ENCODE measurements around the gene DNAI7. TPM values are rescaled to one million over a fixed set of nuclear protein-coding genes. Genes with fewer than 3 reads are reported as not detected.

Gene DNAI7
- total RNA-seq, 1 experiment from 2014 or later = not detected

DNA sequence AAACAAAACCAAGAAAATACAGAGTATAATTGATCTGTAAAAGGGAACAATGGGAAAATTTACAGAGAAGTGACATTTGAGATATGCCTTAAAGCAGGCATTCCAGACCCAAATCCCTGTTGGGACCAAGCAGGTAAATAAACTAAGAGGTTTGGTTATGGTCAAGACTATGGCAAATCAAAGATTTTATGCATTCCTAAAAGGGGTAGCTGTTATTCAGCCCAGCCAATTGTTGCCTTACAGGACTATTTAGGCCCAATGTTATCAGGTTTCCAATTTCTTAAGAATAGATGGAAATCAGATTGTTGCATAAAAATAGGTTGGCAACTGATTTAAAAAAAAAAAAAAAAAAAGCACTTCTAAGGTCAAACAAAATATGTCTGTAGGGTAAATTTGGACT, 5.3 kb downstream of the DNAI7 start:
- no peaks in the 10 kb centered on the region for H3K27me3 ChIP-seq
- no peaks in the 10 kb centered on the region for H3K36me3 ChIP-seq
- H3K9me3 ChIP-seq = no peaks in the 10 kb centered on the region
- H3K4me3 ChIP-seq = no peak overlapping the region
- DNase-seq = no peak

DNA sequence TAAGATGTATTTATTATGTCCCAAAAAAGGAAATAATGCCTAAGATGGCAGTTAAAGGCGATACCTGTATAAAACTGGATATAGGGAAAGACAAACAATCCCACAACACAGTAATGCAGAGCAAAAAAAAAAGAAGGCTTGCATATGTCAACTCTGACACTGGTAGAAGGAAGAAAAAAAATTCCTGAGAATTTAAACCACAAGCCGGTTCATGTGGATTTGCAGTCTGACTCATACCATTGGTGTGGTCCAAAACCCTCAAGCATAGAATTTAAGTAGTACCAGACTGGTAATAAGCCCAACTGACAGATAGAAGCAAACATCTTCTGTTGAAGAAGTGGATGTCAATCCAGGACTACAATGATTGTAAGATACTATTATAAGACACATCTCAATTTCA, 7.2 kb downstream of the DNAI7 start:
- H3K27me3 ChIP-seq = no peaks in the 10 kb centered on the region

DNA sequence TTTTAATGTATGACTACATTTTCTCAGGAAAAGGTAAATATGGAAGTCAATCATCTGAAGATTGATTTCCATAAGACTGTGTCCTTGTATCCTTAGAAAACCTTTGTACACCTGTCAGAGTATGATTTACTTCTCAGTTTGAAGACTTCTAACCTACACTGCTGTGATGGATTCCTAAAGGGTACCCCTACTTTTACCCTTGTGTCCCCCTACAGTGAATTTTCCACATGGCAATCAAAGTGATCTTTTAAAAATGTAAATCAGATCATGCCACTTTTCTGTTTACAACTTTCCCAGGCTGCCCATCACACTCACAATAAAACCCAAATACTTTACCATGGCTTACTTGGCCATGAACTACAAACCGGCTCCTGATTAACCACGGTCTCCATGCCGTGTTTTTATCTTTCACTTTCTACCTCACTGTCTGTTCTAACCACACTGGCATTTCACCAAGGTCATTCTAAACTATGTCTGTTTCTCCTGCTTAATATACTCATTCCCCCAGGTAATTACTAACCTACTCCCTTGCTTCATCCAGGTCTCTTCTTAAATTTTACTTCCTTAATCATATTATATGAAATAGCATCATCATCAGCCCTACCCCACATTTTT, 8.1 kb downstream of the DNAI7 start:
- no peak for DNase-seq
- Histone ChIP-seq H3K9me3 (no peaks in the 10 kb centered on the region), H3K27me3 (no peaks in the 10 kb centered on the region), H3K4me3 (0 out of 2 replicates have a peak overlapping the region, but pooled peaks have one; percentile 0), H3K36me3 (no peaks in the 10 kb centered on the region)

More for the DNA sequence above, 7.2 kb downstream of the DNAI7 start:
- Histone ChIP-seq H3K9me3 (no peaks in the 10 kb centered on the region), H3K4me3 (no peak overlapping the region), H3K36me3 (no peaks in the 10 kb centered on the region)
- peak; percentile 62 for DNase-seq

- H3K9me3 ChIP-seq = no peaks in the 10 kb centered on the region
- no peak for DNase-seq
- no peaks in the 10 kb centered on the region for H3K36me3 ChIP-seq
- H3K4me3 ChIP-seq = no peak overlapping the region
- no peaks in the 10 kb centered on the region for H3K27me3 ChIP-seq
These were observed 8.7 kb downstream of the DNAI7 start for GRCh38 chr12:25186038-25186787.

- H3K4me3 ChIP-seq = no peak overlapping the region
- H3K36me3 ChIP-seq = no peaks in the 10 kb centered on the region
- H3K27me3 ChIP-seq = no peaks in the 10 kb centered on the region
- H3K9me3 ChIP-seq = no peaks in the 10 kb centered on the region
- no peak for DNase-seq
These were observed 10.8 kb downstream of the DNAI7 start for GRCh38 chr12:25184132-25184531.

- DNase-seq = no peak
- no peak overlapping the region for H3K4me3 ChIP-seq
- no peaks in the 10 kb centered on the region for H3K27me3 ChIP-seq
- no peaks in the 10 kb centered on the region for H3K9me3 ChIP-seq
- no peaks in the 10 kb centered on the region for H3K36me3 ChIP-seq
These were observed 12.2 kb downstream of the DNAI7 start for GRCh38 chr12:25182765-25183164.

GRCh38 chr12:25162866-25163265, 32.1 kb downstream of the DNAI7 start:
- no peak overlapping the region for H3K4me3 ChIP-seq
- no peaks in the 10 kb centered on the region for H3K9me3 ChIP-seq
- no peaks in the 10 kb centered on the region for H3K36me3 ChIP-seq
- DNase-seq = no peak
- no peaks in the 10 kb centered on the region for H3K27me3 ChIP-seq

GRCh38 chr12:25156061-25156460, 38.9 kb downstream of the DNAI7 start:
- no peaks in the 10 kb centered on the region for H3K27me3 ChIP-seq
- H3K9me3 ChIP-seq = no peaks in the 10 kb centered on the region
- H3K36me3 ChIP-seq = no peaks in the 10 kb centered on the region
- no peak for DNase-seq
- H3K4me3 ChIP-seq = no peak overlapping the region

DNA sequence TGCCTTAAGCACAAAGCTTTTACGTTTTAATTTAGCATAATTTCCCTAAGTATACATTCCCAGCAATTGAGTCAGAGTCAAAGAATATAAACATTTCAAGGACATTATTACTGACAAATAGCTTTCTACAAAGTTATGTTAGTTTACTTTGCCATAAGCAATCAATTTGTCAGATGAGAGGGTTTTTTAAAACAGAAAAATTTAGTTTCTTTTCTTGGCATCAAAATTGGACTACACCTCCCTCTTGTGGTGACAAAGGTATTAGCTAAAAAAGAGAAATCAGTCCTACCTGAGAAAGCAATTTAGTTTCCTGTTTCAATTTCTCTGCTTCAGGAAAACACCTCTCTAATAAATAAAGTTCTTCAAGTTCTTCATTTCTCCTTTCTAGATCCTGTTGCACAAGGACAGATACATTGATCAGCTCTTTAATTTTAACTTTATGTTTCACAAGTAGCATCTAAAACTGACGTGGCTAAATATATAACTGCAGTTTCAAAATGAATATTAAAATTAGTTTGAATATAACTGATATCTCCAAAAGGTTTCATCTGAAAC, 39.9 kb downstream of the DNAI7 start:
- DNase-seq = no peak
- H3K27me3 ChIP-seq = no peaks in the 10 kb centered on the region
- no peaks in the 10 kb centered on the region for H3K36me3 ChIP-seq
- H3K4me3 ChIP-seq = no peak overlapping the region
- H3K9me3 ChIP-seq = no peaks in the 10 kb centered on the region

DNA sequence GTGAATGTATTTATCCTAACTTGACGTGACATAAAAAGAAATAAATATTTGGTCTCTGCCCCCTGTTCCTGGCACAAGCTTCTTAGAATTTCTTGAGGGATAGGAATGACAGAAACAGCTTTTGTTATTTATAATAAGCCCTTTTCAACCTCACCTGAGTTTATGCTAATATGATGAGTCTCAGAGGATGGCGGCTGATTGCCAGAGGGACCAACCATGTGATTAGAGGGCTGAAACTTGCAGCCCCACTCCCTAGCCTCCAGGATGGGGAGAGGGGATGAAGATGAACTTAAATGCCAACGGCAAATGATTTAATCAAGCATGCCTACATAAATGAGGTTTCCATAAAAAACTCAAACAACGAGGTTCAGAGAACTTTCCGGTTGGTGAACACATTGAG, 42.9 kb downstream of the DNAI7 start:
- H3K36me3 ChIP-seq = no peaks in the 10 kb centered on the region
- H3K27me3 ChIP-seq = no peaks in the 10 kb centered on the region
- H3K9me3 ChIP-seq = no peaks in the 10 kb centered on the region
- no peak overlapping the region for H3K4me3 ChIP-seq
- DNase-seq = peak; percentile 5

DNA sequence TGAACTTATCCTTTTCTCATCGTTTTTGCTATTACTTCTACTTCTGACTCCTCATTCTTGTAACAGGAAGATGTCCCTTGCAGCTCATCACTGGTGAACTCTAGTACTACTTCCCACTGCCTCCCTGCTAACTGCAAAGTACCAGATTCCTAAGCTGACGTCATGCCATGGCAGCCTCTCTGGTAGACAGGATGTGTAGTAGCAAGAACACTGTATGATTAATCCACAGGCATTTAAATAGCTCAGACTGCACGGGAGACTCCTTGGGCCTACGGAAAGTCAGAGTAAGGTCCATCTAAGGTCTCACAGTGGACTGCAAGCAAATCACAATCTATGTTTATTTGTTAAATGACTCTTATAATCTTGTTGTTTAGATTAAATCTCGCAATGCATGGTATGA, 43.5 kb downstream of the DNAI7 start:
- DNase-seq = peak; percentile 99
- H3K27me3 ChIP-seq = no peaks in the 10 kb centered on the region
- no peaks in the 10 kb centered on the region for H3K9me3 ChIP-seq
- H3K36me3 ChIP-seq = no peaks in the 10 kb centered on the region
- H3K4me3 ChIP-seq = no peak overlapping the region

GRCh38 chr12:25146686-25147085, 48.3 kb downstream of the DNAI7 start:
- DNase-seq = no peak
- Histone ChIP-seq H3K4me3 (no peak overlapping the region), H3K27me3 (no peaks in the 10 kb centered on the region), H3K9me3 (no peaks in the 10 kb centered on the region), H3K36me3 (no peaks in the 10 kb centered on the region)

- H3K4me3 ChIP-seq = no peak overlapping the region
- no peak for DNase-seq
- H3K36me3 ChIP-seq = no peaks in the 10 kb centered on the region; the same call in 1 of the 2 replicates
- peaks cover under 1% of the 10 kb centered on the region; the same call in 1 of the 2 replicates for H3K9me3 ChIP-seq
- no peaks in the 10 kb centered on the region for H3K27me3 ChIP-seq
These were observed 59.3 kb downstream of the DNAI7 start for GRCh38 chr12:25135531-25136154.

DNA sequence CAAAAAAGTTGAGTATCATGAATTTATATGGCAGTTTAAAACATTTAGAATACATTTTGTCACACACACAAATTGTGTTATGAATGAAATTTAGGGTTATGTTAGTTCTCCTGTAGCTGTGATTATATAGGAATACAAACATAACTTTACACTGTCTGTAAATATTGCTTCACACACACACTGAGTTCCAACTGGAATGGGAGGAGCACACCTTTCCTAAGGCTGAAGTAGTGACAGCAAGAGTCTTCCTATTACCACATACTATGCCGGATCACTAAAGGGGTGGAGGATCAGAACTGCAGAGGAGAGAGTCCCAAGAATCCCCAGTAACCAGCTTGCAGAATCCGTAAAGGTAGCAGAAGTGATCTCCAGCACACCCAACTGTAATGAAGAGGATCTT, 63.7 kb downstream of the DNAI7 start:
- H3K36me3 ChIP-seq = no peaks in the 10 kb centered on the region
- H3K4me3 ChIP-seq = no peak overlapping the region
- H3K9me3 ChIP-seq = no peaks in the 10 kb centered on the region; the same call in 1 of the 2 replicates
- no peak for DNase-seq
- no peaks in the 10 kb centered on the region for H3K27me3 ChIP-seq

- Histone ChIP-seq H3K4me3 (no peak overlapping the region), H3K36me3 (no peaks in the 10 kb centered on the region), H3K9me3 (no peaks in the 10 kb centered on the region), H3K27me3 (no peaks in the 10 kb centered on the region)
- no peak for DNase-seq
These were observed 64.2 kb downstream of the DNAI7 start for GRCh38 chr12:25130741-25131188.

- Histone ChIP-seq H3K27me3 (no peaks in the 10 kb centered on the region), H3K36me3 (no peaks in the 10 kb centered on the region), H3K9me3 (no peaks in the 10 kb centered on the region), H3K4me3 (no peak overlapping the region)
- no peak for DNase-seq
These were observed 68.2 kb downstream of the DNAI7 start for GRCh38 chr12:25126746-25127145.

GRCh38 chr12:25126101-25126500, 68.9 kb downstream of the DNAI7 start:
- H3K27me3 ChIP-seq = no peaks in the 10 kb centered on the region
- H3K36me3 ChIP-seq = no peaks in the 10 kb centered on the region
- H3K4me3 ChIP-seq = no peak overlapping the region
- DNase-seq = no peak
- H3K9me3 ChIP-seq = no peaks in the 10 kb centered on the region
